ENCODE data around the gene MATN3. TPM values are rescaled to one million over a fixed set of nuclear protein-coding genes. Genes with fewer than 3 reads are reported as not detected.
A peak's percentile ranks its signal among the peaks of the same experiment; 100 is the strongest.

MATN3 gene
- total and polyA plus RNA-seq, 9 of the 15 experiments (the other 6 are each of a cell fraction or from before 2014, with no cell fraction given), result not detected

GRCh38 chr2:20051532-20052228 lies 39.2 kb upstream of the MATN3 start, which contains the start of gene LAPTM4A (continued):
- TF ChIP-seq THRA (IDR thresholded peaks at IDR 0.05) (no peak), HNRNPLL (IDR thresholded peaks at IDR 0.05; ENCODE audit: low read depth, low read length, poor library complexity, severe bottlenecking) (peak; percentile 95), AFF1 (IDR thresholded peaks at IDR 0.05; ENCODE audit: low read depth in 1 of 2, partially characterized antibody in 2 of 2) (peak in 1 of 2 experiments; percentile 82), EP400 (IDR thresholded peaks at IDR 0.05) (peak; percentile 100), XRCC5 (IDR thresholded peaks at IDR 0.05; ENCODE audit: low read depth, low read length) (no peak; the same call in 1 of the 2 replicates), MTA1 (IDR thresholded peaks at IDR 0.05; ENCODE audit: borderline replicate concordance) (peak; percentile 98), SAFB (IDR thresholded peaks at IDR 0.05; ENCODE audit: borderline replicate concordance, low read depth, low read length) (no peak), CHD2 (IDR thresholded peaks at IDR 0.05; ENCODE audit: low read depth, low read length) (peak; percentile 86), MEIS2 (IDR thresholded peaks at IDR 0.05; ENCODE audit: partially characterized antibody) (peak; percentile 82), CBX1 (IDR thresholded peaks at IDR 0.05; ENCODE audit: low read depth) (peak; percentile 67; the same call in 1 of the 2 replicates), FOXP1 (CRISPR knock-in tag; IDR thresholded peaks at IDR 0.05) (peak; percentile 79; the same call in 1 of the 2 replicates), LCOR (CRISPR knock-in tag; IDR thresholded peaks at IDR 0.05) (peak; percentile 62; the same call in 1 of the 2 replicates), SMARCA4 (IDR thresholded peaks at IDR 0.05) (peak; percentile 44; the same call in 1 of the 2 replicates), SIX5 (IDR thresholded peaks at IDR 0.05; ENCODE audit: borderline replicate concordance in 1 of 2, insufficient read depth in 1 of 2, low read depth in 1 of 2, low read length in 2 of 2) (0 out of 4 replicates have a peak, but pooled peaks of 1 of the 2 experiments have one; percentile 12), TCF3 (CRISPR knock-in tag; IDR thresholded peaks at IDR 0.05) (no peak; the same call in 1 of the 2 replicates), C11orf30 (IDR thresholded peaks at IDR 0.05; ENCODE audit: low read depth) (peak; percentile 87), PBX2 (CRISPR knock-in tag; IDR thresholded peaks at IDR 0.05; ENCODE audit: low read depth) (peak; percentile 64), PBX2 (tag; conservative IDR thresholded peaks at IDR 0.05; ENCODE audit: low read depth) (peak; percentile 97)

Data from K562 (cell line).